Nephron progenitor cell (in vitro differentiated cells): ENCODE data around the gene FRMD4A.

ENCODE experiments used
- DNase-seq: peaks from one replicate; pipeline ENCODE4 v3.0.0; 2021
- H3K27ac Mint-ChIP-seq: 2 replicates; pipeline ENCODE4 v1.8.0; 2021; ENCODE audit warnings: mild to moderate bottlenecking, moderate library complexity, mixed read lengths
- H3K27me3 Mint-ChIP-seq: 2 replicates; pipeline ENCODE4 v1.8.0; 2021; ENCODE audit warnings: mild to moderate bottlenecking, low read depth, mixed read lengths; ENCODE audit not compliant: poor library complexity
- H3K36me3 Mint-ChIP-seq: 2 replicates; pipeline ENCODE4 v1.8.0; 2021; ENCODE audit warnings: low read depth, mixed read lengths
- H3K4me1 Mint-ChIP-seq: 2 replicates; pipeline ENCODE4 v1.8.0; 2021; ENCODE audit warnings: mixed read lengths
- H3K4me3 Mint-ChIP-seq: 2 replicates; pipeline ENCODE4 v1.8.0; 2021; ENCODE audit warnings: mild to moderate bottlenecking, moderate library complexity, mixed read lengths
- H3K9me3 Mint-ChIP-seq: 2 replicates; pipeline ENCODE4 v1.8.0; 2021; ENCODE audit warnings: mild to moderate bottlenecking, moderate library complexity, mixed read lengths
- TF ChIP-seq, protein P1 (sequence below): fragments of 200-600 bp; sonication (generic); IDR thresholded peaks from 2 replicates; pipeline ENCODE4 v1.5.0; 2021; ENCODE audit warnings: antibody characterized with exemption

Gene FRMD4A

GRCh38 chr10:14010101-14010558 lies 320.6 kb downstream of the FRMD4A start:
- TF ChIP-seq, protein P1, sequence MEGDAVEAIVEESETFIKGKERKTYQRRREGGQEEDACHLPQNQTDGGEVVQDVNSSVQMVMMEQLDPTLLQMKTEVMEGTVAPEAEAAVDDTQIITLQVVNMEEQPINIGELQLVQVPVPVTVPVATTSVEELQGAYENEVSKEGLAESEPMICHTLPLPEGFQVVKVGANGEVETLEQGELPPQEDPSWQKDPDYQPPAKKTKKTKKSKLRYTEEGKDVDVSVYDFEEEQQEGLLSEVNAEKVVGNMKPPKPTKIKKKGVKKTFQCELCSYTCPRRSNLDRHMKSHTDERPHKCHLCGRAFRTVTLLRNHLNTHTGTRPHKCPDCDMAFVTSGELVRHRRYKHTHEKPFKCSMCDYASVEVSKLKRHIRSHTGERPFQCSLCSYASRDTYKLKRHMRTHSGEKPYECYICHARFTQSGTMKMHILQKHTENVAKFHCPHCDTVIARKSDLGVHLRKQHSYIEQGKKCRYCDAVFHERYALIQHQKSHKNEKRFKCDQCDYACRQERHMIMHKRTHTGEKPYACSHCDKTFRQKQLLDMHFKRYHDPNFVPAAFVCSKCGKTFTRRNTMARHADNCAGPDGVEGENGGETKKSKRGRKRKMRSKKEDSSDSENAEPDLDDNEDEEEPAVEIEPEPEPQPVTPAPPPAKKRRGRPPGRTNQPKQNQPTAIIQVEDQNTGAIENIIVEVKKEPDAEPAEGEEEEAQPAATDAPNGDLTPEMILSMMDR, result no peak
- no peaks in the 10 kb centered on the region for H3K36me3 Mint-ChIP-seq
- H3K4me1 Mint-ChIP-seq, result peaks cover 98% of the 10 kb centered on the region
- no peaks in the 10 kb centered on the region for H3K9me3 Mint-ChIP-seq
- peak overlapping the region; percentile 62 for H3K4me3 Mint-ChIP-seq
- peak; percentile 46 for DNase-seq
- peak overlapping the region; percentile 99 for H3K27ac Mint-ChIP-seq
- H3K27me3 Mint-ChIP-seq, result peaks cover 8% of the 10 kb centered on the region

GRCh38 chr10:14009371-14010100 lies 321.2 kb downstream of the FRMD4A start:
- DNase-seq, result peak; percentile 23
- Mint-ChIP-seq H3K4me3 (peak overlapping the region; percentile 62), H3K27ac (peak overlapping the region; percentile 99), H3K27me3 (peaks cover 8% of the 10 kb centered on the region), H3K9me3 (no peaks in the 10 kb centered on the region), H3K36me3 (no peaks in the 10 kb centered on the region), H3K4me1 (peaks cover 95% of the 10 kb centered on the region)
- TF ChIP-seq, protein P1, result no peak

DNA sequence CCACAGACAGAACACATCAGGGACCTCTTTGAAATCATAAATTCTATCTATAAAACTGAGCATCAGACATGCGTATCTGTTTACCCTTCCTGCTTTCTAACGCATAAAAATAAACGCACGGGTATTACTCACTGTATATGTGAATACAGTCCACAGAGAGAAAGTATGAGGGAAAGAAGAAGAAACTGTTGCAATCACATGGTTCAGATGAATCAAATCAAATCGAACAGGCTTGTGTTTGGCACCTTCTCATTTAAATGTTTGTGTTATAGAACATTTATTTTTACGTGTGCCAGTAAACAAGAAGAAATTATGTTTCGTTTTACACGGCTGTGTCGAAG lies 322.0 kb downstream of the FRMD4A start:
- Mint-ChIP-seq H3K4me1 (peaks cover 87% of the 10 kb centered on the region), H3K27ac (peak overlapping the region; percentile 96), H3K27me3 (peaks cover 4% of the 10 kb centered on the region), H3K4me3 (peak overlapping the region; percentile 85), H3K9me3 (no peaks in the 10 kb centered on the region), H3K36me3 (no peaks in the 10 kb centered on the region)
- no peak for DNase-seq
- TF ChIP-seq, protein P1, result no peak

GRCh38 chr10:14004536-14004935 lies 326.2 kb downstream of the FRMD4A start:
- peaks cover 60% of the 10 kb centered on the region for H3K4me1 Mint-ChIP-seq
- H3K27ac Mint-ChIP-seq, result no peak overlapping the region
- TF ChIP-seq, protein P1, result no peak
- no peaks in the 10 kb centered on the region for H3K9me3 Mint-ChIP-seq
- no peak overlapping the region for H3K4me3 Mint-ChIP-seq
- H3K27me3 Mint-ChIP-seq, result peaks cover 7% of the 10 kb centered on the region
- peaks cover 11% of the 10 kb centered on the region for H3K36me3 Mint-ChIP-seq
- DNase-seq, result no peak

DNA sequence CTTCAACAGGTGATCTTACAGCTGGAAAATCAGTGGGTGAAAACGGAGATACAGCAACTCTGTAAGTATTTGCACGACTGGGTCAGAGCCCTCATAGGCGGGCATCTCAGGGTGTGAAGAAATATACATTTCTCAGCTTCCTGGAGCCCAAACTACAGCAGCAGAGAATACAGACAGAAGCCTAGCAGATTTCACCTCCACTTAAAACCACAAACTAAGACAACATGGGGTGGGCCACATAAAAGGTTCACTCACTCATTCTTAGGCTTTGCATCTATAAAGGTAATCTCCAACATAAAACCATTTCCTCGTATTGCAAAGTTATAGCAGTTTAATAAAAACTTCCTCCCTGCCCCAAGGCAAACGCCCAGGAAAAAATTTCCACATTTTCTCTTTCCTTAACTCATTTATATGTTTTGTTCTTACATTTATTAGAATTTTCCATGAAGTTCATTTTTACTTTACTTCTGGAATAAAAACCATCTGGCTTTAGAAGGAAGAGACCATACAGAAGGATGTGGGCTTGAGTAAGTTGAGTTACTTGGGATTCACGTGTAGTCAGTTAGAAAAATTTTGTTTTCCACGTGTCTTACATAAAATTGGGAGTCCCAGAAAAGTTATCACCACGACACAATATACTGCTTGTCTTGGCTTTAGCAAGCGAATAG lies 327.1 kb downstream of the FRMD4A start:
- Mint-ChIP-seq H3K9me3 (peaks cover 6% of the 10 kb centered on the region), H3K4me3 (no peak overlapping the region)

More for the DNA sequence above, 327.1 kb downstream of the FRMD4A start:
- Mint-ChIP-seq H3K36me3 (peaks cover 17% of the 10 kb centered on the region), H3K27me3 (peaks cover 7% of the 10 kb centered on the region), H3K4me1 (peaks cover 56% of the 10 kb centered on the region), H3K27ac (no peak overlapping the region)
- DNase-seq, result no peak
- TF ChIP-seq, protein P1, result no peak
